Loucy (cell line): ENCODE data around the gene ZNF785.
"Not testable (repeated sequence)": the region's sequence is repeated elsewhere in the genome, so short reads cannot be mapped to it uniquely, and the experiment has no call there.

Experiments used
- H2AFZ ChIP-seq: fragments of 200-600 bp; sonication (generic); 2 replicates; pipeline ENCODE4 v1.6.0; 2016; ENCODE audit warnings: antibody characterized with exemption, mild to moderate bottlenecking, low read length, moderate library complexity
- H3F3A ChIP-seq: fragments of 200-600 bp; 2 replicates; pipeline ENCODE4 v1.6.0; 2016; ENCODE audit warnings: antibody characterized with exemption, low read depth, mild to moderate bottlenecking
- H3K27me3 ChIP-seq: fragments of 200-600 bp; sonication (generic); 2 replicates; pipeline ENCODE4 v1.6.1; 2014; ENCODE audit warnings: low read length, mild to moderate bottlenecking; ENCODE audit not compliant: insufficient read depth, poor library complexity, severe bottlenecking
- H3K36me3 ChIP-seq: fragments of 200-600 bp; sonication (generic); 2 replicates; pipeline ENCODE4 v1.6.1; 2016; ENCODE audit warnings: low read length; ENCODE audit not compliant: insufficient read depth
- H3K4me1 ChIP-seq: fragments of 200-600 bp; sonication (generic); 2 replicates; pipeline ENCODE4 v1.5.1; 2014; ENCODE audit warnings: low read length, mild to moderate bottlenecking; ENCODE audit not compliant: insufficient read depth, poor library complexity, severe bottlenecking
- H3K4me2 ChIP-seq: fragments of 200-600 bp; sonication (generic); 2 replicates; pipeline ENCODE4 v1.6.0; 2014; ENCODE audit warnings: antibody characterized with exemption, low read length, low read depth, mild to moderate bottlenecking; ENCODE audit not compliant: poor library complexity, severe bottlenecking
- H3K4me3 ChIP-seq: fragments of 200-600 bp; sonication (generic); 2 replicates; pipeline ENCODE4 v1.5.1; 2014; ENCODE audit warnings: low read length, mild to moderate bottlenecking, mixed read lengths; ENCODE audit not compliant: poor library complexity, severe bottlenecking
- H3K79me2 ChIP-seq: fragments of 200-600 bp; sonication (generic); 2 replicates; pipeline ENCODE4 v1.6.1; 2014; ENCODE audit warnings: low read length; ENCODE audit not compliant: insufficient read depth
- H3K9ac ChIP-seq: fragments of 200-600 bp; sonication (generic); 2 replicates; pipeline ENCODE4 v1.6.0; 2014; ENCODE audit warnings: mild to moderate bottlenecking, low read depth, low read length, moderate library complexity; ENCODE audit not compliant: poor library complexity, severe bottlenecking
- H3K9me2 ChIP-seq: fragments of 200-600 bp; sonication (generic); replicated peaks from 2 replicates; pipeline ENCODE4 v1.6.1; 2016; ENCODE audit warnings: low read depth, low read length, mixed read lengths
- H3K9me3 ChIP-seq: fragments of 200-600 bp; sonication (generic); 2 replicates; pipeline ENCODE4 v1.6.1; 2014; ENCODE audit warnings: mild to moderate bottlenecking, antibody characterized with exemption, low read length, low read depth; ENCODE audit not compliant: insufficient read depth
- H4K20me1 ChIP-seq: fragments of 200-600 bp; sonication (generic); 2 replicates; pipeline ENCODE4 v1.6.0; 2014; ENCODE audit warnings: antibody characterized with exemption, low read length, mild to moderate bottlenecking; ENCODE audit not compliant: insufficient read depth, poor library complexity, severe bottlenecking
- CTCF ChIP-seq: fragments of 200-600 bp; sonication (generic); conservative IDR thresholded peaks from 2 replicates; pipeline ENCODE4 v1.5.1; 2014; ENCODE audit warnings: mild to moderate bottlenecking, antibody characterized with exemption, low read length
- EZH2phosphoT487 ChIP-seq: fragments of 200-600 bp; IDR thresholded peaks from 2 replicates; pipeline ENCODE4 v1.6.1; 2018; ENCODE audit warnings: antibody characterized with exemption, mild to moderate bottlenecking, moderate library complexity, borderline replicate concordance

Gene ZNF785

GRCh38 chr16:30600215-30600614 lies 14.7 kb upstream of the ZNF785 start:
- TF ChIP-seq EZH2phosphoT487 (no peak), CTCF (no peak)
- Histone ChIP-seq H3K4me3 (no peak overlapping the region), H3K4me2 (no peak overlapping the region), H3K36me3 (peaks cover 24% of the 10 kb centered on the region; the same call in 1 of the 2 replicates), H3K79me2 (peaks cover 5% of the 10 kb centered on the region; the same call in 1 of the 2 replicates), H2AFZ (no peak overlapping the region), H3F3A (no peaks in the 10 kb centered on the region), H3K9me2 (no peaks in the 10 kb centered on the region), H3K9me3 (no peaks in the 10 kb centered on the region), H3K4me1 (no peaks in the 10 kb centered on the region), H3K9ac (no peak overlapping the region), H4K20me1 (no peaks in the 10 kb centered on the region), H3K27me3 (no peaks in the 10 kb centered on the region)

- TF ChIP-seq EZH2phosphoT487, result no peak
- no peak overlapping the region for H3K9ac ChIP-seq
Measured at GRCh38 chr16:30592871-30593270, 7.4 kb upstream of the ZNF785 start.

GRCh38 chr16:30590869-30591268 lies 5.4 kb upstream of the ZNF785 start:
- H3K4me1 ChIP-seq, H3K9me2 ChIP-seq, H3F3A ChIP-seq, H3K9ac ChIP-seq, H3K36me3 ChIP-seq, H3K4me2 ChIP-seq, H4K20me1 ChIP-seq, H3K9me3 ChIP-seq, H3K27me3 ChIP-seq, H2AFZ ChIP-seq, H3K4me3 ChIP-seq: not testable (repeated sequence)
- H3K79me2 ChIP-seq, result peaks cover 30% of the 10 kb centered on the region

More at GRCh38 chr16:30592871-30593270, 7.4 kb upstream of the ZNF785 start:
- H4K20me1 ChIP-seq, result no peaks in the 10 kb centered on the region
- H3K4me2 ChIP-seq, result no peak overlapping the region
- no peaks in the 10 kb centered on the region for H3K27me3 ChIP-seq
- no peaks in the 10 kb centered on the region for H3F3A ChIP-seq
- H3K9me3 ChIP-seq, result no peaks in the 10 kb centered on the region
- H3K4me3 ChIP-seq, result no peak overlapping the region
- H3K36me3 ChIP-seq, result no peaks in the 10 kb centered on the region
- peaks cover 10% of the 10 kb centered on the region for H3K79me2 ChIP-seq
- no peaks in the 10 kb centered on the region for H3K9me2 ChIP-seq
- peaks cover 3% of the 10 kb centered on the region for H3K4me1 ChIP-seq
- H2AFZ ChIP-seq, result no peak overlapping the region

- not testable (repeated sequence) for H2AFZ ChIP-seq, H3K4me2 ChIP-seq, H3K9me3 ChIP-seq, H3K36me3 ChIP-seq, H3K9me2 ChIP-seq, H3K27me3 ChIP-seq, H3K4me3 ChIP-seq, H3K9ac ChIP-seq, H3F3A ChIP-seq, H4K20me1 ChIP-seq, H3K4me1 ChIP-seq
- H3K79me2 ChIP-seq, result peaks cover 42% of the 10 kb centered on the region
Measured at GRCh38 chr16:30589582-30589981, 4.1 kb upstream of the ZNF785 start.

- H3K9me3 ChIP-seq, result no peaks in the 10 kb centered on the region
Measured at GRCh38 chr16:30588651-30589050, 3.2 kb upstream of the ZNF785 start.

More at GRCh38 chr16:30588651-30589050, 3.2 kb upstream of the ZNF785 start:
- H3K4me2 ChIP-seq, result no peak overlapping the region
- no peaks in the 10 kb centered on the region for H3K36me3 ChIP-seq
- peaks cover 16% of the 10 kb centered on the region for H3K4me1 ChIP-seq
- peaks cover 3% of the 10 kb centered on the region for H3K27me3 ChIP-seq
- H3K79me2 ChIP-seq, result peaks cover 51% of the 10 kb centered on the region
- H3F3A ChIP-seq, result no peaks in the 10 kb centered on the region
- no peaks in the 10 kb centered on the region for H3K9me2 ChIP-seq
- TF ChIP-seq EZH2phosphoT487, result no peak
- no peak for TF ChIP-seq CTCF
- no peaks in the 10 kb centered on the region for H4K20me1 ChIP-seq
- H3K4me3 ChIP-seq, result no peak overlapping the region
- no peak overlapping the region for H2AFZ ChIP-seq
- no peak overlapping the region for H3K9ac ChIP-seq
